T-cell (primary cell): ENCODE results near the gene RGS14. TPM values are rescaled to one million over a fixed set of nuclear protein-coding genes. Genes with fewer than 3 reads are reported as not detected.

Experiments
- ATAC-seq, 4 experiments: fragments of 200-7000 bp in 3 of 4; fragments of 150-1000 bp in 1 of 4; cut with Tn5 transposase; replicated peaks in 1 of 4; 1 replicate in 3 of 4; 2 replicates in 1 of 4; pipeline ENCODE4 v1.10.0; 2021; ENCODE audit warnings: moderate library complexity in 3 of 4, mild to moderate bottlenecking in 2 of 4, moderate number of reproducible peaks in 1 of 4
- CTCF ChIA-PET, 2 donors: fragments of 300-600 bp; sonication (Branson Sonifier 250); formaldehyde crosslinking; loops; one replicate each; lab custom pipeline; 2022; ENCODE audit warnings: antibody characterized with exemption in 2 of 2; lab: Charles Lee
- POLR2A ChIA-PET, 2 donors: fragments of 300-600 bp; sonication (Branson Sonifier 250); formaldehyde crosslinking; loops; one replicate each; lab custom pipeline; 2022; ENCODE audit warnings: antibody characterized with exemption in 2 of 2; lab: Charles Lee
- DNase-seq, 35 experiments: peaks; one replicate each; pipeline versions ENCODE4 v3.0.0 to v3.0.0-alpha.2; 2013 to 2023
- H3K27ac ChIP-seq: one replicate; pipeline ENCODE4 v1.5.1; 2013; ENCODE audit warnings: low read length
- H3K27me3 ChIP-seq, 2 experiments: replicated peaks in 1 of 2; 1 replicate in 1 of 2; 2 replicates in 1 of 2; pipeline versions ENCODE4 v1.6.1 to v1.7.0; 2013; ENCODE audit warnings: low read length in 1 of 2, mixed read lengths in 1 of 2; ENCODE audit not compliant: control insufficient read depth in 2 of 2, insufficient read depth in 2 of 2; ENCODE audit errors: extremely low read depth in 1 of 2
- H3K36me3 ChIP-seq, 2 donors: 1 replicate in 1 of 2; 2 replicates in 1 of 2; pipeline versions ENCODE4 v1.6.1 to v1.7.0; 2013; ENCODE audit warnings: low read length in 1 of 2; ENCODE audit not compliant: control insufficient read depth in 2 of 2, insufficient read depth in 1 of 2; ENCODE audit errors: extremely low read depth in 1 of 2
- H3K4me1 ChIP-seq, 2 experiments: 1 replicate in 1 of 2; 2 replicates in 1 of 2; pipeline versions ENCODE4 v1.6.1 to v1.7.0; 2013; ENCODE audit warnings: low read length in 2 of 2, mixed read lengths in 1 of 2; ENCODE audit not compliant: insufficient read depth in 2 of 2, control insufficient read depth in 1 of 2; ENCODE audit errors: extremely low read depth in 1 of 2
- H3K4me3 ChIP-seq, 2 donors: 1 replicate in 1 of 2; 2 replicates in 1 of 2; pipeline versions ENCODE4 v1.5.1 to v1.7.0; 2013; ENCODE audit warnings: mild to moderate bottlenecking in 2 of 2, low read length in 1 of 2, moderate library complexity in 1 of 2; ENCODE audit not compliant: control insufficient read depth in 1 of 2; ENCODE audit errors: extremely low read depth in 1 of 2
- H3K9me3 ChIP-seq: 2 replicates; pipeline ENCODE4 v1.7.0; 2013
- H3K27ac Mint-ChIP-seq, 2 donors: one replicate each; pipeline ENCODE4 v1.8.0; 2020 to 2021; ENCODE audit warnings: mild to moderate bottlenecking in 2 of 2, mixed read lengths in 2 of 2
- H3K27me3 Mint-ChIP-seq, 2 donors: one replicate each; pipeline ENCODE4 v1.8.0; 2021 to 2022; ENCODE audit warnings: mixed read lengths in 2 of 2
- H3K36me3 Mint-ChIP-seq: one replicate; pipeline ENCODE4 v1.8.0; 2021; ENCODE audit warnings: mixed read lengths
- H3K4me1 Mint-ChIP-seq, 3 donors: one replicate each; pipeline ENCODE4 v1.8.0; 2020 to 2022; ENCODE audit warnings: mixed read lengths in 3 of 3, mild to moderate bottlenecking in 1 of 3
- H3K4me3 Mint-ChIP-seq, 3 donors: one replicate each; pipeline ENCODE4 v1.8.0; 2020 to 2022; ENCODE audit warnings: mild to moderate bottlenecking in 3 of 3, mixed read lengths in 3 of 3, moderate library complexity in 3 of 3
- H3K9me3 Mint-ChIP-seq, 3 donors: one replicate each; pipeline ENCODE4 v1.8.0; 2020 to 2022; ENCODE audit warnings: mixed read lengths in 3 of 3
- WGBS: methylation state at CpG from one replicate; pipeline ENCODE4 v1.1.5; 2013; ENCODE audit warnings: missing lambda C conversion rate; ENCODE audit not compliant: insufficient coverage; 5-methylcytosine and 5-hydroxymethylcytosine counted together
- total RNA-seq, 35 experiments: library from RNA in 6 of 35; stranded (reverse) in 6 of 35; fragments of 120-200 nt in 1 of 35; gene quantifications; one replicate each; pipeline versions ENCODE4 v1.2.1 to v1.2.4 and lab custom pipeline; 2013 to 2026

RGS14 gene
- total RNA-seq, 5 donors from 2014 or later (not counting 1 experiment from before 2014, with no cell fraction given) = 85.7 to 209 (median 195) TPM

GRCh38 chr5:177388521-177389052, 30.9 kb downstream of the RGS14 start:
- ChIA-PET POLR2A (interaction anchor here in 1 of 2 donors (1.1 kb wide), 1 partner anchor 38 kb away, joined by 8 read pairs; the partner anchor contains the start of gene GRK6), CTCF (interaction anchor here in 1 of 2 donors (0.8 to 3.6 kb wide), 12 partner anchors 14 to 274 kb away, joined by 3 to 100 read pairs (median 7); partner anchors contain the start of genes GRK6 and PDLIM7)
- no peaks in the 10 kb centered on the region for H3K36me3 Mint-ChIP-seq
- peak overlapping the region in 2 of 3 donors; percentile 48 to 58 for H3K4me3 Mint-ChIP-seq
- Histone ChIP-seq H3K9me3 (no peaks in the 10 kb centered on the region), H3K27ac (peak overlapping the region; percentile 89), H3K36me3 (no peaks in the 10 kb centered on the region), H3K4me1 (peaks cover 19 to 67% of the 10 kb centered on the region in 2 experiments), H3K4me3 (no peak overlapping the region), H3K27me3 (no peaks in the 10 kb centered on the region)
- WGBS = 81% methylated on average over 8 of the region's 10 CpGs
- peak overlapping the region; percentile 89 to 91 for H3K27ac Mint-ChIP-seq
- DNase-seq (no peak), ATAC-seq (no peak)
- no peaks in the 10 kb centered on the region for H3K9me3 Mint-ChIP-seq
- peaks cover 42 to 49% (median 48%) of the 10 kb centered on the region in 3 donors for H3K4me1 Mint-ChIP-seq
- no peaks in the 10 kb centered on the region for H3K27me3 Mint-ChIP-seq

- H3K4me1 Mint-ChIP-seq = peaks cover 40 to 45% (median 43%) of the 10 kb centered on the region in 3 donors
- Histone ChIP-seq H3K4me3 (peak overlapping the region in 1 of 2 donors; percentile 11), H3K9me3 (no peaks in the 10 kb centered on the region), H3K27me3 (no peaks in the 10 kb centered on the region), H3K27ac (peak overlapping the region; percentile 89), H3K36me3 (no peaks in the 10 kb centered on the region), H3K4me1 (peaks cover 19 to 64% of the 10 kb centered on the region in 2 experiments)
- DNase-seq = peak; percentile 5 to 85 (median 48)
- H3K36me3 Mint-ChIP-seq = no peaks in the 10 kb centered on the region
- ATAC-seq = peak; percentile 63 to 77 (median 72)
- CTCF ChIA-PET = interaction anchor here (0.6 to 3.6 kb wide), 28 partner anchors 11 to 419 kb away, joined by 3 to 100 read pairs (median 6); partner anchors contain the start of genes GRK6 (in 1 of the 2), PDLIM7 (in 1 of the 2) and PRR7 (in 1 of the 2)
- H3K9me3 Mint-ChIP-seq = no peaks in the 10 kb centered on the region
- peak overlapping the region; percentile 89 to 91 for H3K27ac Mint-ChIP-seq
- 26% methylated on average over 13 of the region's 21 CpGs for WGBS
- POLR2A ChIA-PET = interaction anchor here in 1 of 2 donors (0.5 to 2.0 kb wide), 4 partner anchors 33 to 66 kb away, joined by 5 to 15 read pairs (median 6); partner anchors contain the start of gene GRK6
- H3K4me3 Mint-ChIP-seq = peak overlapping the region; percentile 31 to 58 (median 48)
- H3K27me3 Mint-ChIP-seq = no peaks in the 10 kb centered on the region
These were observed 31.8 kb downstream of the RGS14 start for GRCh38 chr5:177389241-177390169.

GRCh38 chr5:177390363-177391300, 32.9 kb downstream of the RGS14 start:
- 50% methylated on average over 4 of the region's 13 CpGs for WGBS
- Mint-ChIP-seq H3K36me3 (no peaks in the 10 kb centered on the region), H3K4me1 (peaks cover 37 to 40% (median 38%) of the 10 kb centered on the region in 3 donors), H3K27me3 (no peaks in the 10 kb centered on the region), H3K27ac (peak overlapping the region; percentile 89 to 91), H3K4me3 (peak overlapping the region; percentile 25 to 58 (median 46)), H3K9me3 (no peaks in the 10 kb centered on the region)
- H3K36me3 ChIP-seq = no peaks in the 10 kb centered on the region
- ChIA-PET CTCF (interaction anchor here (0.6 to 3.6 kb wide), 38 partner anchors 11 to 255 kb away, joined by 3 to 100 read pairs (median 4); partner anchors contain the start of genes GRK6 (in 1 of the 2), LMAN2 (in 1 of the 2), PDLIM7 (in 1 of the 2) and PRELID1 (in 1 of the 2)), POLR2A (interaction anchor here (0.6 to 2.0 kb wide), 6 partner anchors 18 to 81 kb away, joined by 3 to 5 read pairs (median 3); partner anchors contain the start of gene PRR7 (in 1 of the 2))
- DNase-seq (peak; percentile 77 to 96 (median 84)), ATAC-seq (peak; percentile 74 to 85 (median 80))
- H3K27ac ChIP-seq = peak overlapping the region; percentile 89
- no peaks in the 10 kb centered on the region for H3K9me3 ChIP-seq
- H3K27me3 ChIP-seq = no peaks in the 10 kb centered on the region
- H3K4me1 ChIP-seq = peaks cover 19 to 54% of the 10 kb centered on the region in 2 experiments
- H3K4me3 ChIP-seq = no peak overlapping the region

- Histone ChIP-seq H3K4me3 (no peak overlapping the region), H3K36me3 (no peaks in the 10 kb centered on the region), H3K27me3 (no peaks in the 10 kb centered on the region), H3K27ac (no peak overlapping the region), H3K9me3 (no peaks in the 10 kb centered on the region), H3K4me1 (peaks cover 19 to 37% of the 10 kb centered on the region in 2 experiments)
- Mint-ChIP-seq H3K27ac (no peak overlapping the region), H3K4me1 (peaks cover 35 to 37% (median 37%) of the 10 kb centered on the region in 3 donors), H3K27me3 (no peaks in the 10 kb centered on the region), H3K36me3 (no peaks in the 10 kb centered on the region), H3K9me3 (no peaks in the 10 kb centered on the region), H3K4me3 (no peak overlapping the region)
- ChIA-PET POLR2A (interaction anchor here in 1 of 2 donors (0.6 kb wide), 1 partner anchor 172 kb away, joined by 9 read pairs; no protein-coding TSS in a partner anchor), CTCF (interaction anchor here in 1 of 2 donors (0.7 to 1.2 kb wide), 3 partner anchors 45 to 743 kb away, joined by 3 read pairs; no protein-coding TSS in a partner anchor)
- DNase-seq (no peak), ATAC-seq (no peak)
- no CpG with 5 or more reads among the region's 5 CpGs for WGBS
These were observed 35.0 kb downstream of the RGS14 start for GRCh38 chr5:177392765-177393164.

DNA sequence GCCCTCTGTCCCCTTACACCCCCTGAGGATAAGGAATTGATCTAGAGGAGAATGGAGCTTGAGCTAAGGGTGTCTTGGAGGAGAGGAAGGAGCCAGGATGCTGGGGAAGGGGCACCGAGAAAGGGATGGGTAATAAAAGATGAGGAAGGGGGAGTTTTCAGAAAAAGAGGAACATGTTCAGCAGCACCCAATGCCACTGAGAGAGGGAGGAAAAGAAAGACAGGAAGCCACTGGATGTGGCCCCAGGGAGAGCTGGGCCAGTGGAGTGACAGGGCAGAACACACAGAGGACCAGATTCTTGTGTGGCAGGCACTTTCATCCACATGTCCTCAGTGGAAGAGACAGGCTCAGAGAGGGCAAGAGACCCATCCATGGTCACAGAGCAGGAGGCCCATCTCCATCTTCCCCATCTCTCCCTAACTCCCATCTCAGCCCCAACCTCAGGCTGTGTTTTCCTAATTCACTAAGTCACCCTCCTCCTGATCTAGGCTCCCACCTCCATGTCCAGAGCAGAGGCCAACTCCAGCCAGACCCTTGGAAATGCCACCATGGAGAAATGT, 35.6 kb downstream of the RGS14 start:
- ChIA-PET CTCF (interaction anchor here (0.5 to 2.8 kb wide), 4 partner anchors 10 to 668 kb away, joined by 3 to 12 read pairs (median 3); no protein-coding TSS in a partner anchor), POLR2A (interaction anchor here in 1 of 2 donors (0.6 kb wide), 1 partner anchor 173 kb away, joined by 9 read pairs; no protein-coding TSS in a partner anchor)
- DNase-seq (no peak), ATAC-seq (no peak)
- Histone ChIP-seq H3K27me3 (no peaks in the 10 kb centered on the region), H3K9me3 (no peaks in the 10 kb centered on the region), H3K36me3 (no peaks in the 10 kb centered on the region), H3K4me3 (no peak overlapping the region), H3K27ac (no peak overlapping the region), H3K4me1 (peaks cover 19 to 32% of the 10 kb centered on the region in 2 experiments)
- no peak overlapping the region for H3K4me3 Mint-ChIP-seq
- peaks cover 32 to 34% (median 33%) of the 10 kb centered on the region in 3 donors for H3K4me1 Mint-ChIP-seq
- H3K27ac Mint-ChIP-seq = peak overlapping the region in 1 of 2 donors; percentile 9
- WGBS = 70% methylated on average over 1 of the region's 1 CpG
- H3K9me3 Mint-ChIP-seq = no peaks in the 10 kb centered on the region
- H3K27me3 Mint-ChIP-seq = no peaks in the 10 kb centered on the region
- H3K36me3 Mint-ChIP-seq = no peaks in the 10 kb centered on the region
